ENCODE results near the gene BCAS1.

Gene BCAS1

GRCh38 chr20:54107600-54108325 lies 37.4 kb upstream of the BCAS1 start:
- H3K27ac ChIP-seq, result no peak overlapping the region; the same call in 1 of the 2 replicates
- no peak for TF ChIP-seq ZFX (IDR thresholded peaks at IDR 0.05)
- TF ChIP-seq, protein P1, sequence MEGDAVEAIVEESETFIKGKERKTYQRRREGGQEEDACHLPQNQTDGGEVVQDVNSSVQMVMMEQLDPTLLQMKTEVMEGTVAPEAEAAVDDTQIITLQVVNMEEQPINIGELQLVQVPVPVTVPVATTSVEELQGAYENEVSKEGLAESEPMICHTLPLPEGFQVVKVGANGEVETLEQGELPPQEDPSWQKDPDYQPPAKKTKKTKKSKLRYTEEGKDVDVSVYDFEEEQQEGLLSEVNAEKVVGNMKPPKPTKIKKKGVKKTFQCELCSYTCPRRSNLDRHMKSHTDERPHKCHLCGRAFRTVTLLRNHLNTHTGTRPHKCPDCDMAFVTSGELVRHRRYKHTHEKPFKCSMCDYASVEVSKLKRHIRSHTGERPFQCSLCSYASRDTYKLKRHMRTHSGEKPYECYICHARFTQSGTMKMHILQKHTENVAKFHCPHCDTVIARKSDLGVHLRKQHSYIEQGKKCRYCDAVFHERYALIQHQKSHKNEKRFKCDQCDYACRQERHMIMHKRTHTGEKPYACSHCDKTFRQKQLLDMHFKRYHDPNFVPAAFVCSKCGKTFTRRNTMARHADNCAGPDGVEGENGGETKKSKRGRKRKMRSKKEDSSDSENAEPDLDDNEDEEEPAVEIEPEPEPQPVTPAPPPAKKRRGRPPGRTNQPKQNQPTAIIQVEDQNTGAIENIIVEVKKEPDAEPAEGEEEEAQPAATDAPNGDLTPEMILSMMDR (conservative IDR thresholded peaks at IDR 0.05), result no peak

- no peak overlapping the region for H3K27ac ChIP-seq
- TF ChIP-seq, protein P1 (conservative IDR thresholded peaks at IDR 0.05), result no peak
- TF ChIP-seq ZFX (IDR thresholded peaks at IDR 0.05), result no peak
These were observed 36.8 kb upstream of the BCAS1 start for GRCh38 chr20:54107181-54107580.

DNA sequence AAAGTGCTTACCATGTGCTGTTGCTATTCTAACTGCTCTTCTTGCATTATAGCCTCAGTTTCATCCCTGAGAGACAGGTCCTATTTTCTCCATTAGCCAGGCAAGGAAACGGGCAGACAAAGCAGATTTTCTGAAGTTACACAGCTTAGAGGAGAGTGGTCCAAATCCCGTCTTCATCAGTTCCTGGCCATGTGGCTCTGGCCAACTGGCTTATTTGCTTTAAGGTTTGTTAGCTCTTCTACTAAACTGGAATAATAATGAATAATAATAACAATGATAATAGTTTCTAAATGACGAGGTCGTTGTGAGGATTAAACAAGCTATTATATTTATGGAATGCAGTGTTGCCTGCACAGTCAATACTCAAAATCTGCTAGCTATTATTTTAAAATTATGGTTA lies 35.8 kb upstream of the BCAS1 start:
- H3K27ac ChIP-seq, result no peak overlapping the region
- TF ChIP-seq, protein P1 (conservative IDR thresholded peaks at IDR 0.05), result no peak
- no peak for TF ChIP-seq ZFX (IDR thresholded peaks at IDR 0.05)

- no peak overlapping the region for H3K27ac ChIP-seq
- TF ChIP-seq, protein P1 (conservative IDR thresholded peaks at IDR 0.05), result no peak
- no peak for TF ChIP-seq ZFX (IDR thresholded peaks at IDR 0.05)
These were observed 35.3 kb upstream of the BCAS1 start for GRCh38 chr20:54105653-54106052.

DNA sequence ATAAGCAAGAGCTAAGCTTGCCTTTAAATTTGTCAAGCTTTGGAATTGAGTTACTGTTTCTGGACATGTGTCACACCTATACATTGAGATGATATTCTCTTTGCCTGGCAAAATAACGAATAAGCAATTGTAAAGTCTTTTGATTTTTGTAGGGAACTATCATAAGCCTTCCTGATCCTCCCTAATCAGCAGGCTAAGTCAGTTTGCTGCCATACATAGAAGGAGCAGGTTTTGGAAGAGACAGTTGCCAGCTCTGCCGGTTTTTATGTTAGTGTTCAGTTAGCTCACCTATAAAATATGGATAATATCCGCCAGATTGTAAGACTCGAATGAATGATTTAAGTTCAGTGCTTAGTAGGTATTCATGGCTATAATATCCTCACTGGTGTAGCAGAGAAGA lies 34.4 kb upstream of the BCAS1 start:
- TF ChIP-seq, protein P1 (conservative IDR thresholded peaks at IDR 0.05), result no peak
- TF ChIP-seq ZFX (IDR thresholded peaks at IDR 0.05), result no peak
- no peak overlapping the region for H3K27ac ChIP-seq

GRCh38 chr20:54103762-54104600 lies 33.6 kb upstream of the BCAS1 start:
- TF ChIP-seq, protein P1 (conservative IDR thresholded peaks at IDR 0.05), result peak; percentile 75
- no peak for TF ChIP-seq ZFX (IDR thresholded peaks at IDR 0.05)
- H3K27ac ChIP-seq, result no peak overlapping the region

Measured in C4-2B (cell line).